CD14-positive monocyte (primary cell): ENCODE results near the gene TMEFF2. TPM values are rescaled to one million over a fixed set of nuclear protein-coding genes. Genes with fewer than 3 reads are reported as not detected.

Experiments
- DNase-seq, 3 donors: peaks; one replicate each; pipeline ENCODE4 v3.0.0-alpha.2; 2011 to 2022
- H2AFZ ChIP-seq: 2 replicates; pipeline ENCODE4 v1.6.0; 2012; ENCODE audit warnings: mild to moderate bottlenecking, low read depth, low read length, inconsistent platforms; ENCODE audit not compliant: insufficient read depth, poor library complexity, severe bottlenecking
- H3K27ac ChIP-seq, 2 donors: 1 replicate in 1 of 2; 2 replicates in 1 of 2; pipeline ENCODE4 v1.5.1; 2012 to 2013; ENCODE audit warnings: low read length in 2 of 2, control low read depth in 1 of 2, inconsistent platforms in 1 of 2, low read depth in 1 of 2, mild to moderate bottlenecking in 1 of 2
- H3K27me3 ChIP-seq, 2 donors: one replicate each; pipeline versions ENCODE4 v1.6.0 to v1.6.1; 2011 to 2013; ENCODE audit warnings: low read length in 2 of 2; ENCODE audit not compliant: control insufficient read depth in 2 of 2, insufficient read depth in 2 of 2
- H3K36me3 ChIP-seq, 2 donors: replicated peaks in 1 of 2; 1 replicate in 1 of 2; 2 replicates in 1 of 2; pipeline versions ENCODE4 v1.5.1 to v1.6.1; 2012 to 2013; ENCODE audit warnings: low read length in 2 of 2, control low read depth in 1 of 2, inconsistent platforms in 1 of 2, mild to moderate bottlenecking in 1 of 2; ENCODE audit not compliant: insufficient read depth in 2 of 2, control insufficient read depth in 1 of 2
- H3K4me1 ChIP-seq, 2 donors: 1 replicate in 1 of 2; 2 replicates in 1 of 2; pipeline versions ENCODE4 v1.5.1 to v1.6.1; 2012 to 2013; ENCODE audit warnings: low read length in 2 of 2, control low read depth in 1 of 2, inconsistent platforms in 1 of 2, mild to moderate bottlenecking in 1 of 2, moderate library complexity in 1 of 2; ENCODE audit not compliant: insufficient read depth in 2 of 2, control insufficient read depth in 1 of 2
- H3K4me2 ChIP-seq: replicated peaks from 2 replicates; pipeline ENCODE3; 2012; ENCODE audit warnings: low read length, moderate library complexity, mild to moderate bottlenecking; ENCODE audit not compliant: poor library complexity, severe bottlenecking; ENCODE audit errors: extremely low read depth
- H3K4me3 ChIP-seq, 3 experiments: fragments of 200-600 bp in 1 of 3; sonication (generic) in 1 of 3; replicated peaks in 1 of 3; 1 replicate in 2 of 3; 2 replicates in 1 of 3; pipeline ENCODE4 v1.5.1; 2011 to 2013; ENCODE audit warnings: low read length in 3 of 3, mild to moderate bottlenecking in 3 of 3, control low read depth in 2 of 3, low read depth in 2 of 3, inconsistent platforms in 1 of 3, moderate library complexity in 1 of 3
- H3K79me2 ChIP-seq: 2 replicates; pipeline ENCODE4 v1.6.0; 2012; ENCODE audit warnings: mild to moderate bottlenecking, control low read depth, inconsistent platforms, low read length, moderate library complexity; ENCODE audit not compliant: insufficient read depth
- H3K9ac ChIP-seq: 2 replicates; pipeline ENCODE4 v1.6.0; 2017; ENCODE audit warnings: low read length, mild to moderate bottlenecking; ENCODE audit not compliant: insufficient read depth, poor library complexity, severe bottlenecking
- H3K9me3 ChIP-seq, 2 donors: replicated peaks in 1 of 2; 1 replicate in 1 of 2; 2 replicates in 1 of 2; pipeline versions ENCODE4 v1.5.1 to v1.6.1; 2012 to 2013; ENCODE audit warnings: low read length in 2 of 2, control low read depth in 1 of 2; ENCODE audit not compliant: control insufficient read depth in 1 of 2, insufficient read depth in 1 of 2
- H4K20me1 ChIP-seq: 2 replicates; pipeline ENCODE4 v1.6.0; 2012; ENCODE audit warnings: mild to moderate bottlenecking, low read length, control low read depth, moderate library complexity; ENCODE audit not compliant: insufficient read depth
- H3K27ac Mint-ChIP-seq, 7 donors: one replicate each; pipeline ENCODE4 v1.8.0; 2020; ENCODE audit warnings: mild to moderate bottlenecking in 7 of 7, mixed read lengths in 7 of 7, moderate library complexity in 6 of 7, inconsistent platforms in 2 of 7
- H3K27me3 Mint-ChIP-seq, 3 donors: one replicate each; pipeline ENCODE4 v1.8.0; 2021 to 2022; ENCODE audit warnings: low read depth in 3 of 3, mild to moderate bottlenecking in 3 of 3, mixed read lengths in 3 of 3, moderate library complexity in 3 of 3, inconsistent platforms in 1 of 3
- H3K36me3 Mint-ChIP-seq, 2 donors: one replicate each; pipeline ENCODE4 v1.8.0; 2020; ENCODE audit warnings: mixed read lengths in 2 of 2, inconsistent platforms in 1 of 2, mild to moderate bottlenecking in 1 of 2
- H3K4me1 Mint-ChIP-seq: one replicate; pipeline ENCODE4 v1.8.0; 2020; ENCODE audit warnings: mild to moderate bottlenecking, mixed read lengths
- H3K4me3 Mint-ChIP-seq, 2 donors: one replicate each; pipeline ENCODE4 v1.8.0; 2020; ENCODE audit warnings: mild to moderate bottlenecking in 2 of 2, mixed read lengths in 2 of 2, moderate library complexity in 1 of 2
- H3K9me3 Mint-ChIP-seq, 7 donors: one replicate each; pipeline ENCODE4 v1.8.0; 2020 to 2022; ENCODE audit warnings: mixed read lengths in 7 of 7, mild to moderate bottlenecking in 6 of 7, moderate library complexity in 6 of 7, inconsistent platforms in 2 of 7
- WGBS: methylation state at CpG from one replicate; pipeline ENCODE4 v1.1.5; 2013; ENCODE audit warnings: missing lambda C conversion rate; ENCODE audit not compliant: insufficient coverage; 5-methylcytosine and 5-hydroxymethylcytosine counted together
- intact Hi-C, 2 donors: fragments of 100-400 bp; cut with micrococcal nuclease; formaldehyde crosslinking; loops; one replicate each; pipeline versions ENCODE4 v1.15.0 to v1.15.1; 2023
- polyA plus RNA-seq, 3 donors: library from polyadenylated mRNA; depleted of rRNA in 1 of 3; unstranded in 2 of 3; stranded (reverse) in 1 of 3; fragments of 300-500 nt in 2 of 3; fragments of >200 nt in 1 of 3; fragmentation: Illumina TruSeq in 2 of 3; gene quantifications; 1 replicate in 2 of 3; 2 replicates in 1 of 3; pipeline ENCODE4 v1.2.3, GENCODE V29; 2012 to 2021
- TF ChIP-seq, protein P1 (sequence below): fragments of 200-600 bp; IDR thresholded peaks from one replicate; pipeline ENCODE4 v1.8.0; 2022; ENCODE audit warnings: antibody characterized with exemption, mild to moderate bottlenecking

TMEFF2 gene
- polyA plus RNA-seq, 3 donors: not detected

DNA sequence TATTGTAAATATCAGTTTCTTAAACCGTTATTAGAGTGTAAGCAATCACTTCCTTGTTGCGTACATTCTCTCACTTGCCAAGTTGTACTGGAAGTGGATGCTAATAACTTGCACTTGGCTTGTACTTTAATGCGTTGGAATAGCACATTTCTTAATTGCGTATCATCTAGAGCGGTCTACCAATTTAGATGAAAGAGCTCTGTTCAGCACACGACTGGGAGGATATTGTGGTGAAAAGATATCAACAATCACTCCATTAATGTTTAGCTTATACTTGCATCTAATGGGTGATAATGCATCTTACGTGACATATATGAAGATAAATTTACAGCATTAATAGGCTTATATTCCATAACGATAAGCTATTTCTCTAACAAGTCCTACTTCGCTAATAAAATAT lies 11.7 kb upstream of the TMEFF2 start:
- H3K9ac ChIP-seq: no peak overlapping the region
- no peaks in the 10 kb centered on the region for H3K4me1 ChIP-seq
- no peak for DNase-seq
- H3K9me3 ChIP-seq: no peaks in the 10 kb centered on the region
- no peak overlapping the region for H3K27ac ChIP-seq
- no peak overlapping the region for H2AFZ ChIP-seq
- H3K4me3 ChIP-seq: no peak overlapping the region
- H3K36me3 ChIP-seq: no peaks in the 10 kb centered on the region
- H4K20me1 ChIP-seq: no peaks in the 10 kb centered on the region
- Mint-ChIP-seq H3K4me1 (no peaks in the 10 kb centered on the region), H3K27me3 (no peaks in the 10 kb centered on the region), H3K4me3 (no peak overlapping the region), H3K36me3 (no peaks in the 10 kb centered on the region), H3K27ac (no peak overlapping the region), H3K9me3 (peaks cover 0 to 3% (median 0%) of the 10 kb centered on the region in 7 donors)
- H3K79me2 ChIP-seq: no peaks in the 10 kb centered on the region
- H3K27me3 ChIP-seq: no peaks in the 10 kb centered on the region
- no peak overlapping the region for H3K4me2 ChIP-seq
- WGBS: 100% methylated on average over 1 of the region's 9 CpGs
- intact Hi-C loops: no loop called here
- TF ChIP-seq, protein P1, sequence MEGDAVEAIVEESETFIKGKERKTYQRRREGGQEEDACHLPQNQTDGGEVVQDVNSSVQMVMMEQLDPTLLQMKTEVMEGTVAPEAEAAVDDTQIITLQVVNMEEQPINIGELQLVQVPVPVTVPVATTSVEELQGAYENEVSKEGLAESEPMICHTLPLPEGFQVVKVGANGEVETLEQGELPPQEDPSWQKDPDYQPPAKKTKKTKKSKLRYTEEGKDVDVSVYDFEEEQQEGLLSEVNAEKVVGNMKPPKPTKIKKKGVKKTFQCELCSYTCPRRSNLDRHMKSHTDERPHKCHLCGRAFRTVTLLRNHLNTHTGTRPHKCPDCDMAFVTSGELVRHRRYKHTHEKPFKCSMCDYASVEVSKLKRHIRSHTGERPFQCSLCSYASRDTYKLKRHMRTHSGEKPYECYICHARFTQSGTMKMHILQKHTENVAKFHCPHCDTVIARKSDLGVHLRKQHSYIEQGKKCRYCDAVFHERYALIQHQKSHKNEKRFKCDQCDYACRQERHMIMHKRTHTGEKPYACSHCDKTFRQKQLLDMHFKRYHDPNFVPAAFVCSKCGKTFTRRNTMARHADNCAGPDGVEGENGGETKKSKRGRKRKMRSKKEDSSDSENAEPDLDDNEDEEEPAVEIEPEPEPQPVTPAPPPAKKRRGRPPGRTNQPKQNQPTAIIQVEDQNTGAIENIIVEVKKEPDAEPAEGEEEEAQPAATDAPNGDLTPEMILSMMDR: no peak

DNA sequence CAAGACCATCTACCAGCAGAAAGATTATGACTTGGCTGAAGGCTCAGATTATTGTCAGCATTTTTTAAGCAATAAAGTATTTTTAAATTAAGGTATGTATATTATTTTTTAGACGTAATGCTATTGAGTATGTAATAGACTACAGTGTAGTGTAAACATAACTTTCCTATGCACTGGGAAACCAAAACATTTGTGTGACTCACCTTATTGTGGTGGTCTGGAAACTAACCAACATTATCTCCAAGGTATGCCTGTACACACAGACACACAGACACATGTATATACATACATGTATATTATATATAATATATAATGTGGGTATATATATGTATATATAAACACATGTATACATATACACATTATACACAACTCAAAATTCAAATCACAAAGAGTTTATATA lies 9.1 kb upstream of the TMEFF2 start:
- H3K4me1 ChIP-seq: no peaks in the 10 kb centered on the region
- WGBS: no CpG with 5 or more reads among the region's 1 CpG
- no peak for DNase-seq
- no peak overlapping the region for H3K4me3 ChIP-seq
- no peaks in the 10 kb centered on the region for H3K36me3 Mint-ChIP-seq
- intact Hi-C loops: no loop called here
- no peaks in the 10 kb centered on the region for H3K36me3 ChIP-seq
- H3K4me1 Mint-ChIP-seq: no peaks in the 10 kb centered on the region
- H4K20me1 ChIP-seq: no peaks in the 10 kb centered on the region
- TF ChIP-seq, protein P1: no peak
- H3K9me3 ChIP-seq: no peaks in the 10 kb centered on the region
- no peak overlapping the region for H3K27ac Mint-ChIP-seq
- H3K79me2 ChIP-seq: no peaks in the 10 kb centered on the region
- H3K9me3 Mint-ChIP-seq: no peaks in the 10 kb centered on the region
- no peak overlapping the region for H3K4me2 ChIP-seq
- no peak overlapping the region for H3K27ac ChIP-seq
- H3K9ac ChIP-seq: no peak overlapping the region
- no peak overlapping the region for H3K4me3 Mint-ChIP-seq
- H3K27me3 ChIP-seq: no peaks in the 10 kb centered on the region
- H3K27me3 Mint-ChIP-seq: peaks cover 0 to 6% (median 0%) of the 10 kb centered on the region in 3 donors
- no peak overlapping the region for H2AFZ ChIP-seq
